PC-3 (cell line): ENCODE data around the gene PCDHGC4. TPM values are rescaled to one million over a fixed set of nuclear protein-coding genes. Genes with fewer than 3 reads are reported as not detected.

Experiments
- ATAC-seq: fragments of 200-7000 bp; cut with Tn5 transposase; 2 replicates; pipeline ENCODE4 v1.9.1; 2020; ENCODE audit warnings: mild to moderate bottlenecking, moderate library complexity
- BruUV-seq: library from RNA; stranded (reverse); fragments of 400-500 nt; replicated peaks from 2 replicates; lab custom pipeline; 2021; lab: Mats Ljungman, UMichigan
- CTCF ChIA-PET: fragments of 300-600 bp; sonication (Branson Sonifier 250); formaldehyde crosslinking; loops from one replicate; lab custom pipeline; 2022; ENCODE audit warnings: antibody characterized with exemption; lab: Charles Lee
- POLR2A ChIA-PET: fragments of 300-600 bp; sonication (Branson Sonifier 250); formaldehyde crosslinking; loops from one replicate; lab custom pipeline; 2022; ENCODE audit warnings: antibody characterized with exemption; ENCODE audit not compliant: unreplicated experiment; lab: Charles Lee
- DNase-seq: peaks from one replicate; pipeline ENCODE4 v3.0.0-alpha.2; 2015
- H2AFZ ChIP-seq: fragments of 300-600 bp; sonication (generic); 2 replicates; pipeline ENCODE4 v1.6.0; 2016; ENCODE audit warnings: antibody characterized with exemption, low read length
- H3F3A ChIP-seq: fragments of 300-600 bp; sonication (generic); one replicate; pipeline ENCODE4 v1.6.0; 2017; ENCODE audit warnings: antibody characterized with exemption, low read length, control low read depth, mild to moderate bottlenecking; ENCODE audit not compliant: unreplicated experiment
- H3K27ac ChIP-seq: fragments of 300-600 bp; sonication (generic); 2 replicates; pipeline ENCODE4 v1.5.1; 2016; ENCODE audit warnings: mild to moderate bottlenecking, low read length
- H3K27me3 ChIP-seq: fragments of 300-600 bp; sonication (generic); 2 replicates; pipeline ENCODE4 v1.6.1; 2016; ENCODE audit warnings: low read length, mixed read lengths
- H3K36me3 ChIP-seq: fragments of 300-600 bp; sonication (generic); 2 replicates; pipeline ENCODE4 v1.6.1; 2016; ENCODE audit warnings: low read depth, mixed run types, low read length, mixed read lengths
- H3K4me1 ChIP-seq: fragments of 300-600 bp; sonication (generic); 2 replicates; pipeline ENCODE4 v1.5.1; 2016; ENCODE audit warnings: low read length; ENCODE audit not compliant: insufficient read depth
- H3K4me2 ChIP-seq: fragments of 300-600 bp; sonication (generic); 2 replicates; pipeline ENCODE4 v1.6.0; 2016; ENCODE audit warnings: low read length
- H3K4me3 ChIP-seq: fragments of 300-600 bp; sonication (generic); 2 replicates; pipeline ENCODE4 v1.5.1; 2016; ENCODE audit warnings: mild to moderate bottlenecking, low read length, mixed read lengths
- H3K79me2 ChIP-seq: fragments of 300-600 bp; sonication (generic); 2 replicates; pipeline ENCODE4 v1.6.1; 2017; ENCODE audit warnings: low read length, mixed read lengths
- H3K9ac ChIP-seq: fragments of 300-600 bp; sonication (generic); 2 replicates; pipeline ENCODE4 v1.6.0; 2016; ENCODE audit warnings: mild to moderate bottlenecking, low read length
- H3K9me2 ChIP-seq: fragments of 300-600 bp; sonication (generic); replicated peaks from 2 replicates; pipeline ENCODE4 v1.6.1; 2016; ENCODE audit warnings: mixed run types, low read length, mixed read lengths
- H3K9me3 ChIP-seq: fragments of 300-600 bp; sonication (generic); 2 replicates; pipeline ENCODE4 v1.6.1; 2016; ENCODE audit warnings: low read length, mixed read lengths
- H4K20me1 ChIP-seq: fragments of 300-600 bp; sonication (generic); 2 replicates; pipeline ENCODE4 v1.6.1; 2016; ENCODE audit warnings: low read length, mixed read lengths
- EZH2 ChIP-seq: fragments of 300-600 bp; sonication (generic); IDR thresholded peaks from one replicate; pipeline ENCODE4 v1.6.1; 2017; ENCODE audit warnings: antibody characterized with exemption, mild to moderate bottlenecking, low read length; ENCODE audit not compliant: unreplicated experiment
- EZH2phosphoT487 ChIP-seq: fragments of 300-600 bp; sonication (generic); IDR thresholded peaks from 2 replicates; pipeline ENCODE4 v1.6.1; 2018; ENCODE audit warnings: mild to moderate bottlenecking, antibody characterized with exemption, low read length, borderline replicate concordance
- intact Hi-C: fragments of 100-400 bp; cut with micrococcal nuclease; formaldehyde crosslinking; loops from 2 replicates; pipeline ENCODE4 v1.9.0; 2023
- total RNA-seq: library from RNA; depleted of rRNA; stranded (reverse); fragments of >200 nt; gene quantifications from 2 replicates; pipeline ENCODE4 v1.2.3, GENCODE V29; 2014
- TF ChIP-seq, protein P1 (sequence below): fragments of 300-600 bp; sonication (generic); conservative IDR thresholded peaks from 2 replicates; pipeline ENCODE4 v1.5.1; 2017; ENCODE audit warnings: antibody characterized with exemption, low read depth, mild to moderate bottlenecking, low read length

PCDHGC4 gene
- total RNA-seq, 1 experiment from 2014 or later: 0.58 TPM

DNA sequence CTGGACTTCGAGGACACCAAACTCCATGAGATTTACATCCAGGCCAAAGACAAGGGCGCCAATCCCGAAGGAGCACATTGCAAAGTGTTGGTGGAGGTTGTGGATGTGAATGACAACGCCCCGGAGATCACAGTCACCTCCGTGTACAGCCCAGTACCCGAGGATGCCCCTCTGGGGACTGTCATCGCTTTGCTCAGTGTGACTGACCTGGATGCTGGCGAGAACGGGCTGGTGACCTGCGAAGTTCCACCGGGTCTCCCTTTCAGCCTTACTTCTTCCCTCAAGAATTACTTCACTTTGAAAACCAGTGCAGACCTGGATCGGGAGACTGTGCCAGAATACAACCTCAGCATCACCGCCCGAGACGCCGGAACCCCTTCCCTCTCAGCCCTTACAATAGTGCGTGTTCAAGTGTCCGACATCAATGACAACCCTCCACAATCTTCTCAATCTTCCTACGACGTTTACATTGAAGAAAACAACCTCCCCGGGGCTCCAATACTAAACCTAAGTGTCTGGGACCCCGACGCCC lies 7.7 kb upstream of the PCDHGC4 start:
- Histone ChIP-seq H3K9me2 (no peaks in the 10 kb centered on the region), H3K36me3 (no peaks in the 10 kb centered on the region; the same call in 1 of the 2 replicates), H3K9ac (no peak overlapping the region), H3F3A (no peaks in the 10 kb centered on the region), H3K4me2 (no peak overlapping the region), H2AFZ (no peak overlapping the region), H4K20me1 (no peaks in the 10 kb centered on the region), H3K4me3 (no peak overlapping the region), H3K79me2 (no peaks in the 10 kb centered on the region), H3K27ac (no peak overlapping the region), H3K27me3 (no peaks in the 10 kb centered on the region), H3K4me1 (no peaks in the 10 kb centered on the region), H3K9me3 (no peaks in the 10 kb centered on the region)
- no peak for ATAC-seq
- intact Hi-C loops: no loop called here
- no peak for DNase-seq
- TF ChIP-seq EZH2 (no peak), EZH2phosphoT487 (no peak)
- TF ChIP-seq, protein P1, sequence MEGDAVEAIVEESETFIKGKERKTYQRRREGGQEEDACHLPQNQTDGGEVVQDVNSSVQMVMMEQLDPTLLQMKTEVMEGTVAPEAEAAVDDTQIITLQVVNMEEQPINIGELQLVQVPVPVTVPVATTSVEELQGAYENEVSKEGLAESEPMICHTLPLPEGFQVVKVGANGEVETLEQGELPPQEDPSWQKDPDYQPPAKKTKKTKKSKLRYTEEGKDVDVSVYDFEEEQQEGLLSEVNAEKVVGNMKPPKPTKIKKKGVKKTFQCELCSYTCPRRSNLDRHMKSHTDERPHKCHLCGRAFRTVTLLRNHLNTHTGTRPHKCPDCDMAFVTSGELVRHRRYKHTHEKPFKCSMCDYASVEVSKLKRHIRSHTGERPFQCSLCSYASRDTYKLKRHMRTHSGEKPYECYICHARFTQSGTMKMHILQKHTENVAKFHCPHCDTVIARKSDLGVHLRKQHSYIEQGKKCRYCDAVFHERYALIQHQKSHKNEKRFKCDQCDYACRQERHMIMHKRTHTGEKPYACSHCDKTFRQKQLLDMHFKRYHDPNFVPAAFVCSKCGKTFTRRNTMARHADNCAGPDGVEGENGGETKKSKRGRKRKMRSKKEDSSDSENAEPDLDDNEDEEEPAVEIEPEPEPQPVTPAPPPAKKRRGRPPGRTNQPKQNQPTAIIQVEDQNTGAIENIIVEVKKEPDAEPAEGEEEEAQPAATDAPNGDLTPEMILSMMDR: no peak
- no TSS peak for BruUV-seq
- ChIA-PET POLR2A (no interaction called here), CTCF (no interaction called here)

DNA sequence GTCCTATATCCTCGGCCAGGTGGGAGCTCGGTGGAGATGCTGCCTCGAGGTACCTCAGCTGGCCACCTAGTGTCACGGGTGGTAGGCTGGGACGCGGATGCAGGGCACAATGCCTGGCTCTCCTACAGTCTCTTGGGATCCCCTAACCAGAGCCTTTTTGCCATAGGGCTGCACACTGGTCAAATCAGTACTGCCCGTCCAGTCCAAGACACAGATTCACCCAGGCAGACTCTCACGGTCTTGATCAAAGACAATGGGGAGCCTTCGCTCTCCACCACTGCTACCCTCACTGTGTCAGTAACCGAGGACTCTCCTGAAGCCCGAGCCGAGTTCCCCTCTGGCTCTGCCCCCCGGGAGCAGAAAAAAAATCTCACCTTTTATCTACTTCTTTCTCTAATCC lies 7.0 kb upstream of the PCDHGC4 start:
- H3K9ac ChIP-seq: no peak overlapping the region
- ChIA-PET POLR2A (no interaction called here), CTCF (no interaction called here)
- no peak for TF ChIP-seq EZH2phosphoT487
- TF ChIP-seq, protein P1: no peak
- TF ChIP-seq EZH2: no peak
- H3K27me3 ChIP-seq: no peaks in the 10 kb centered on the region
- H3K4me3 ChIP-seq: no peak overlapping the region
- no peak overlapping the region for H3K4me2 ChIP-seq
- no peaks in the 10 kb centered on the region; the same call in 1 of the 2 replicates for H3K36me3 ChIP-seq
- no peak for ATAC-seq
- intact Hi-C loops: no loop called here
- H4K20me1 ChIP-seq: no peaks in the 10 kb centered on the region
- no peaks in the 10 kb centered on the region for H3K9me3 ChIP-seq
- BruUV-seq: no TSS peak
- no peaks in the 10 kb centered on the region for H3K4me1 ChIP-seq
- H3F3A ChIP-seq: no peaks in the 10 kb centered on the region
- H2AFZ ChIP-seq: no peak overlapping the region
- no peak for DNase-seq
- H3K9me2 ChIP-seq: no peaks in the 10 kb centered on the region
- no peaks in the 10 kb centered on the region for H3K79me2 ChIP-seq
- no peak overlapping the region for H3K27ac ChIP-seq

DNA sequence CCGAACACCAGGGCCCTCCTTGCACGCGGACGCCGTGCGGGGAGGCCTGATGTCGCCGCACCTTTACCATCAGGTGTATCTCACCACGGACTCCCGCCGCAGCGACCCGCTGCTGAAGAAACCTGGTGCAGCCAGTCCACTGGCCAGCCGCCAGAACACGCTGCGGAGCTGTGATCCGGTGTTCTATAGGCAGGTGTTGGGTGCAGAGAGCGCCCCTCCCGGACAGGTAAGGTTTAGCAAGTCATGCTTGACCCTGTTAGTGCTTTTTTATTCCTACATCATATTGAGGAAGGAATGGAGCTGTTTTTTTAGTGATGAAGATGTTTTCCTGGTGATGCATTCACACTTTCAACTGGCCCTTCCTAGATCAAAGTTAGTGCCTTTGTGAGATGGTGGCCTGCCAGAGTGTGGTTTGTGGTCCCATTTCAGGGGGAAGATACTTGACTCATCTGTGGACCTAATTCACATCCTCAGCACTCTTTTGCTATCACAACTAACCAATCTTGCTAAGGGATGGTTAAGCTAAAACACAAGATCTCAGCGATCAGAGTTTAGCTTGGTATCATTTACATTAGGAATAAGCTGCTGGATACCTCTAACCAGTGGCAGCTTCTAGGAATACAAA lies 6.4 kb upstream of the PCDHGC4 start:
- Histone ChIP-seq H3K27ac (no peak overlapping the region), H3K9ac (no peak overlapping the region), H3F3A (no peaks in the 10 kb centered on the region), H3K4me2 (no peak overlapping the region), H4K20me1 (no peaks in the 10 kb centered on the region), H2AFZ (no peak overlapping the region), H3K9me2 (no peaks in the 10 kb centered on the region), H3K4me1 (no peaks in the 10 kb centered on the region), H3K27me3 (no peaks in the 10 kb centered on the region), H3K9me3 (no peaks in the 10 kb centered on the region), H3K4me3 (no peak overlapping the region), H3K79me2 (no peaks in the 10 kb centered on the region), H3K36me3 (no peaks in the 10 kb centered on the region; the same call in 1 of the 2 replicates)
- DNase-seq (no peak), ATAC-seq (no peak)
- TF ChIP-seq, protein P1: peak; percentile 33; the same call in 1 of the 2 replicates
- TF ChIP-seq EZH2: no peak
- ChIA-PET CTCF (no interaction called here), POLR2A (no interaction called here)
- no TSS peak for BruUV-seq
- intact Hi-C loops: no loop called here
